Skeletal muscle tissue (tissue), 4 donors: ENCODE results near the gene PON2. TPM values are rescaled to one million over a fixed set of nuclear protein-coding genes. Genes with fewer than 3 reads are reported as not detected.

Source experiments
- H3K27ac ChIP-seq: one replicate; pipeline ENCODE4 v1.7.0; 2013; ENCODE audit warnings: mild to moderate bottlenecking, low read depth, low read length, inconsistent platforms
- H3K27me3 ChIP-seq, 3 donors: one replicate each; pipeline ENCODE4 v1.7.0; 2013; ENCODE audit warnings: low read length in 3 of 3; ENCODE audit not compliant: control insufficient read depth in 3 of 3, insufficient read depth in 3 of 3
- H3K36me3 ChIP-seq, 3 donors: one replicate each; pipeline ENCODE4 v1.7.0; 2013; ENCODE audit warnings: low read length in 3 of 3; ENCODE audit not compliant: control insufficient read depth in 3 of 3, insufficient read depth in 3 of 3
- H3K4me1 ChIP-seq, 3 donors: one replicate each; pipeline ENCODE4 v1.7.0; 2013; ENCODE audit warnings: low read length in 3 of 3, mild to moderate bottlenecking in 3 of 3; ENCODE audit not compliant: control insufficient read depth in 3 of 3, insufficient read depth in 3 of 3
- H3K4me3 ChIP-seq, 3 donors: one replicate each; pipeline ENCODE4 v1.7.0; 2013; ENCODE audit warnings: low read length in 3 of 3
- H3K9ac ChIP-seq, 3 donors: one replicate each; pipeline ENCODE4 v1.7.0; 2013; ENCODE audit warnings: low read length in 3 of 3, mild to moderate bottlenecking in 3 of 3, moderate library complexity in 2 of 3, low read depth in 1 of 3
- H3K9me3 ChIP-seq, 3 donors: one replicate each; pipeline ENCODE4 v1.7.0; 2013; ENCODE audit warnings: low read length in 3 of 3; ENCODE audit not compliant: control insufficient read depth in 3 of 3
- total RNA-seq: library from RNA; depleted of rRNA; stranded (reverse); fragments of >200 nt; gene quantifications from one replicate; pipeline ENCODE4 v1.2.3, GENCODE V29; 2014
- donor health status: Osteomylitis.

Gene PON2
- total RNA-seq, 1 donor from 2014 or later, result 53.8 TPM

GRCh38 chr7:95411036-95411435 is 23.8 kb downstream of the PON2 start:
- no peaks in the 10 kb centered on the region for H3K27me3 ChIP-seq
- H3K9me3 ChIP-seq, result no peaks in the 10 kb centered on the region
- no peak overlapping the region for H3K4me3 ChIP-seq
- peaks cover 3 to 14% (median 7%) of the 10 kb centered on the region in 3 donors for H3K36me3 ChIP-seq
- no peaks in the 10 kb centered on the region for H3K4me1 ChIP-seq
- H3K9ac ChIP-seq, result no peak overlapping the region
- no peak overlapping the region for H3K27ac ChIP-seq

DNA sequence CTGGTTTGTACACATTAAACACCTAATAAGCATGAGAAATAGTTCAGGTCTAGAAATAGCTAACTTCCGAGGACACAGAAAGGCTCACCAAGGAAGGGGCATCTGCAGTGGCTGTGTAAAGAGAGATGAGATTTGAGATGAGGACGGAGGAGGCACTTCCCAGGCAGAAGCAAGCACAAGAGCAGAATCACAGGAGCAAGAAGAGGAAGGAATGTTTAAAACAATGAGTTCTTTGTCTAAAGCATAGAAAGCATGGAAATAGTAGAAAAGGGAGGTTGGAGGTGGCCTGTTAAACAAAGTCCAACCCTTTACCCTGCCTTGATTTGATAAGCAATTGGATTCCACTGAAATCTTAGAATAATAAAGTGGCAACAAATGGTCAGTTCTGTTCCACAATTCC is 27.1 kb downstream of the PON2 start:
- H3K27ac ChIP-seq, result no peak overlapping the region
- no peaks in the 10 kb centered on the region for H3K4me1 ChIP-seq
- no peak overlapping the region for H3K9ac ChIP-seq
- H3K36me3 ChIP-seq, result peaks cover 6 to 16% (median 12%) of the 10 kb centered on the region in 3 donors
- H3K27me3 ChIP-seq, result no peaks in the 10 kb centered on the region
- H3K9me3 ChIP-seq, result no peaks in the 10 kb centered on the region
- no peak overlapping the region for H3K4me3 ChIP-seq

- H3K27ac ChIP-seq, result no peak overlapping the region
- H3K27me3 ChIP-seq, result no peaks in the 10 kb centered on the region
- H3K9me3 ChIP-seq, result no peaks in the 10 kb centered on the region
- no peaks in the 10 kb centered on the region for H3K4me1 ChIP-seq
- H3K36me3 ChIP-seq, result peaks cover 3 to 12% (median 12%) of the 10 kb centered on the region in 3 donors
- H3K4me3 ChIP-seq, result no peak overlapping the region
- no peak overlapping the region for H3K9ac ChIP-seq
These were observed 29.0 kb downstream of the PON2 start for GRCh38 chr7:95405800-95406199.

- Histone ChIP-seq H3K4me1 (no peaks in the 10 kb centered on the region), H3K27ac (no peak overlapping the region), H3K36me3 (peaks cover 3 to 12% (median 12%) of the 10 kb centered on the region in 3 donors)
These were observed 29.6 kb downstream of the PON2 start for GRCh38 chr7:95405208-95405607.

GRCh38 chr7:95404316-95404865 is 30.4 kb downstream of the PON2 start:
- Histone ChIP-seq H3K27me3 (no peaks in the 10 kb centered on the region), H3K9ac (no peak overlapping the region), H3K36me3 (peaks cover 3 to 12% (median 10%) of the 10 kb centered on the region in 3 donors), H3K4me3 (no peak overlapping the region), H3K9me3 (no peaks in the 10 kb centered on the region), H3K4me1 (no peaks in the 10 kb centered on the region), H3K27ac (no peak overlapping the region)

More at GRCh38 chr7:95405208-95405607, 29.6 kb downstream of the PON2 start:
- Histone ChIP-seq H3K9me3 (no peaks in the 10 kb centered on the region), H3K4me3 (no peak overlapping the region), H3K27me3 (no peaks in the 10 kb centered on the region), H3K9ac (no peak overlapping the region)

DNA sequence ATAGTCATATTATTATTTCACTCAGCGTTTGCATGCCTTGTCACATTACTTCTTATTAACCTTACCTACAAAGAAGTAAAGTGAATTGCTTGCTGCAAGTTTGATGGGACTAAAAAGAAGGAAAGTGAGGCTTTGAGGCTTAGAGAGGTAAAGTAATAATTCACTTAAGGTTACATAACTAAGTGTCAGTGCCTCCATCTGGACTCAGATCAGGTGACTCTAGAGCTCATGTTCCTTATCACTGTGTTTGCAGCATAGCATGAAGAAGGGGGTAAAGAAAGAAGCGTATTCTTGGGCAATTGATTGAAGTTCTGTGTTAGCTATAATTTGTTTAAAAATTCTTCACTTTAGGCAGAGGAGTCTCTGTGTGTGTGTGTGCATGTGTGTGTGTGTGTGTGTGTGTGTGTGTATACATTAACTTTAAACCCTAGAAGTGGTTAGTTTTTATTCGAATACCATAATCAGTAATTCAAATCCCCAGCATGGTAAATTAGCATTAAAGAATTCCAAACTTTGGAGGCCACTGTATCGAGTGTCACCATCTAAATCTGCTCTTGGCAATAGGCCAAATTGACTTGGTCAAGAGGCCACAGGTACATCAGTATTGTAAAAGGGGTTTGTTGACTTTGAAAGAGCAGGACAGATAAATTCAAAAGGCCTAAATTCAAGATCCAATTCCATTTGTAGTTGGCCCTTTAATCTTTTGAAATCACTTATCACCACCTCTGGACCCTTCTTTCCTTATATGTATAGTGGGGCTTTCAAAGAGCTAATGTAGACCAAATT is 36.5 kb downstream of the PON2 start:
- Histone ChIP-seq H3K27me3 (peaks cover 0 to 6% (median 4%) of the 10 kb centered on the region in 3 donors), H3K4me1 (no peaks in the 10 kb centered on the region), H3K9me3 (no peaks in the 10 kb centered on the region), H3K36me3 (peaks cover 0 to 2% (median 0%) of the 10 kb centered on the region in 3 donors), H3K9ac (no peak overlapping the region), H3K27ac (no peak overlapping the region), H3K4me3 (no peak overlapping the region)

GRCh38 chr7:95397381-95397780 is 37.4 kb downstream of the PON2 start:
- H3K4me3 ChIP-seq, result peak overlapping the region in 1 of 3 donors; percentile 68
- H3K4me1 ChIP-seq, result no peaks in the 10 kb centered on the region
- peaks cover 0 to 6% (median 4%) of the 10 kb centered on the region in 3 donors for H3K27me3 ChIP-seq
- H3K9ac ChIP-seq, result no peak overlapping the region
- H3K27ac ChIP-seq, result no peak overlapping the region
- no peaks in the 10 kb centered on the region for H3K36me3 ChIP-seq
- H3K9me3 ChIP-seq, result no peaks in the 10 kb centered on the region

GRCh38 chr7:95396136-95397032 is 38.4 kb downstream of the PON2 start, which contains the start of gene PON3:
Gene PON3, minus strand, starts transcription at chr7:95396375. Its CDS starts 25 bp downstream, at chr7:95396350.
- H3K4me1 ChIP-seq, result no peaks in the 10 kb centered on the region
- H3K27me3 ChIP-seq, result peaks cover 0 to 6% (median 4%) of the 10 kb centered on the region in 3 donors
- no peaks in the 10 kb centered on the region for H3K36me3 ChIP-seq
- H3K4me3 ChIP-seq, result peak within 1 kb of the TSS; percentile 24 to 68 (median 49)
- H3K9me3 ChIP-seq, result no peaks in the 10 kb centered on the region
- peak within 1 kb of the TSS; percentile 32 to 55 (median 47) for H3K9ac ChIP-seq
- H3K27ac ChIP-seq, result no peak within 1 kb of the TSS

DNA sequence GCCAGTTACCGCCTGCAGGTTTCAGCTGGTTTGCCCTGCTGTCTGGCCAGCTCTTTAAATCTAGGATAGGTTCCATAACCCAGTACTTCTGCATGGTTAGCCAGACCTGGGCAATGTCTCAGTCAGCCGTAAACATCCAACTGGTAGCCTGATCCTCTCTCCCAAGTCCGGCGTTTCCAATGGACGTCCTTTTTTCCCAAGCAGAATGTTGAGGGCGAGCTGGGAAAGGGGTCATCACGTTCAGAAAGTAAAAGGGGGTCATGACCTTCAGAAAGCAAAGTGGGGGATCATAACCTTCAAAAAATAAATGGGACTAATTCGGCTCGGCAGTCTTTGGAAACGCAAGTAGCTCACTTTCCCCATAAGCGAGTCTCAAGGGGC is 39.1 kb downstream of the PON2 start:
- no peak overlapping the region for H3K27ac ChIP-seq

More for the DNA sequence above, 39.1 kb downstream of the PON2 start:
- peak overlapping the region in 1 of 3 donors; percentile 24 for H3K4me3 ChIP-seq
- no peaks in the 10 kb centered on the region for H3K36me3 ChIP-seq
- H3K9me3 ChIP-seq, result no peaks in the 10 kb centered on the region
- H3K9ac ChIP-seq, result no peak overlapping the region
- no peaks in the 10 kb centered on the region for H3K4me1 ChIP-seq
- H3K27me3 ChIP-seq, result peaks cover 0 to 6% (median 4%) of the 10 kb centered on the region in 3 donors
